Measurements from ENCODE around the gene ZNF382. TPM values are rescaled to one million over a fixed set of nuclear protein-coding genes. Genes with fewer than 3 reads are reported as not detected.

ZNF382 gene
- total RNA-seq, 1 donor from 2014 or later: 5.2 TPM

Other genes with a start within 250 kb of the ZNF382 start
- 7.7 TPM for gene ZFP14, start 226.1 kb upstream of the ZNF382 start, total RNA-seq
- gene ZFP82, start 186.7 kb upstream of the ZNF382 start, total RNA-seq: 4.0 TPM
- gene ZNF566, start 115.8 kb upstream of the ZNF382 start, total RNA-seq: 11.3 TPM
- 12.5 TPM for gene ZNF260, start 77.0 kb upstream of the ZNF382 start, total RNA-seq
- gene ZNF529, start 32.0 kb upstream of the ZNF382 start, total RNA-seq: 10.6 TPM
- gene ZNF461, start 61.5 kb downstream of the ZNF382 start, total RNA-seq: 7.5 TPM
- gene ZNF567, start 82.3 kb downstream of the ZNF382 start, total RNA-seq: 6.1 TPM
- gene ZNF850, start 167.5 kb downstream of the ZNF382 start, total RNA-seq: 3.3 TPM
- gene ZNF790, start 233.1 kb downstream of the ZNF382 start, total RNA-seq: 7.6 TPM
- gene ZNF345, start 245.6 kb downstream of the ZNF382 start, total RNA-seq: 7.0 TPM

All from lower lobe of right lung (tissue), 1 donor.